Esophagus (tissue), 2 donors: ENCODE data around the gene SCUBE1. TPM values are rescaled to one million over a fixed set of nuclear protein-coding genes. Genes with fewer than 3 reads are reported as not detected.

ENCODE experiments used
- H3K27ac ChIP-seq, 2 donors: one replicate each; pipeline ENCODE4 v1.5.1; 2013; ENCODE audit warnings: low read depth in 2 of 2, mild to moderate bottlenecking in 2 of 2, inconsistent platforms in 1 of 2, low read length in 1 of 2, moderate library complexity in 1 of 2
- H3K27me3 ChIP-seq, 2 donors: one replicate each; pipeline ENCODE4 v1.6.1; 2013; ENCODE audit warnings: low read length in 2 of 2, control low read depth in 1 of 2, mild to moderate bottlenecking in 1 of 2; ENCODE audit not compliant: insufficient read depth in 2 of 2, control insufficient read depth in 1 of 2
- H3K36me3 ChIP-seq, 2 donors: one replicate each; pipeline ENCODE4 v1.6.1; 2013; ENCODE audit warnings: low read length in 1 of 2; ENCODE audit not compliant: control insufficient read depth in 2 of 2, insufficient read depth in 2 of 2
- H3K4me1 ChIP-seq, 2 donors: one replicate each; pipeline ENCODE4 v1.6.1; 2013; ENCODE audit warnings: low read length in 1 of 2; ENCODE audit not compliant: control insufficient read depth in 2 of 2, insufficient read depth in 2 of 2
- H3K4me3 ChIP-seq, 2 donors: one replicate each; pipeline ENCODE4 v1.5.1; 2013; ENCODE audit warnings: low read length in 2 of 2, mild to moderate bottlenecking in 2 of 2, low read depth in 1 of 2, moderate library complexity in 1 of 2
- H3K9me3 ChIP-seq, 2 donors: one replicate each; pipeline ENCODE4 v1.6.1; 2013; ENCODE audit warnings: mild to moderate bottlenecking in 2 of 2, low read depth in 1 of 2, low read length in 1 of 2, moderate library complexity in 1 of 2; ENCODE audit not compliant: control insufficient read depth in 2 of 2, insufficient read depth in 1 of 2
- WGBS, 2 donors: extraction: QIAGEN DNeasy Blood & Tissue Kit; methylation state at CpG; one replicate each; pipeline ENCODE4 v1.1.7; 2013; 5-methylcytosine and 5-hydroxymethylcytosine counted together
- polyA plus RNA-seq, 2 donors: library from polyadenylated mRNA; stranded (reverse); fragments of 200-250 nt; gene quantifications; one replicate each; pipeline ENCODE4 v1.2.3, GENCODE V29; 2013
- donor health status: healthy with polysubstance abuse.
- donor health status: Bipolar disorder and iron deficiency.

The SCUBE1 gene
- polyA plus RNA-seq, 2 donors, result 2.2 to 2.4 TPM

DNA sequence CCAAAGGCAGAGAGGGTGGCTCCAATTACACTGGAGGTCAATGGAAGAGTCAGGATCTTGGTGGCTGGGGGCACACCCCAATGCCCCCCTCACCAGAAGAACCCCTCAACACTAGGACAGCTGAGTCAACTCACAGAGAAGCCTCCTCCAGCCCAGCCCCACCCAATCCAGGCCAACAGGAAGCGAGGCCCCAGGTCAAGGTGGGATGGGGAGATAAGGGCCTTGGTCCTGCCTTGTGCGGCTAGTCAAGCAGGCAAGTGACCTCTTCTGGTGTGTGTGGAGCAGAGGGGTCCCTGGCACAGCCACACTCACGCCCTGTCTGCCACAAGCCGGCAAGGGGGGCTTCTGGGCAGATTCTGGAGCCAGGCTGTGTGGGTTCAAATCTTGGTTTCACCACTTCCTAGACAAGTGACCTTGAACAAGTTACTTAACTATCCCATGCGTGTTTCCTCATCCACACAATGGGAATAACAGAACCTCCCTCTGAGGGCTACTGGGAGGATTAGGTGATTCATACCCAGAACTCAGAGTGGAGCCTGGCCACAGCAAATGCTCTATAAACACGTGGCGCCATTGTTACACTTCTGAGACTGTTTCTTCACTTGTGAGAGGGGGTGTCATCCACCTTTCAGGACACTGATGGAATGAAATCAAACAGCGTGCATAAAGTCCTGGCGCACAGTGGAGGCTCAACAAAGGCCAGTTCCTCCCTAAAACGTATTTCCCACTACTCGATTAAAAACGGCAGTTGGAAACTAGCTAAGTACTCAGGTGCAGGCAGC lies 159.5 kb downstream of the SCUBE1 start:
- Histone ChIP-seq H3K27me3 (no peaks in the 10 kb centered on the region), H3K27ac (peak overlapping the region; percentile 87 to 91), H3K4me3 (no peak overlapping the region), H3K36me3 (peaks cover 15 to 45% of the 10 kb centered on the region in 2 donors), H3K9me3 (no peaks in the 10 kb centered on the region), H3K4me1 (peaks cover 5 to 30% of the 10 kb centered on the region in 2 donors)
- WGBS, 2 donors, result 63 to 71% methylated on average over 12 of the region's 12 CpGs

DNA sequence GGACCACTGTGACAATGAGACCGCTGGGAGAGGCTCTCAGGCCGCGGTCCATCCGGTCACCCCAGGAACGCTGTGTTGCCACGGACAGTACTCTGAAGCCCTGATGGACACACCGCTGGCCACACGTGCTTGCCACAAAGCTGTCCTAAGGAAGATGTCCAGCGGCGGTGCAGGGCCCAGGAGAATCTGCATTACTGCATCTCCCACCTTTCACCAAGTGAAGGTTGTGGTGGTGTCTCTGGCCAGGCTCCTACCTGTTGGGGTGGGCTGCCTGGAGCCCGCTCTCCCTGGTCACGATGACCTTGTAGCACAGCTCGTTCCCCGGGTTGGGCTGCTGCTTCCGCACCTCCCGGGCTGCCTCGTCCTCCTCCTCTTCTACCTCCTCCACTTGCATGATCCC lies 160.4 kb downstream of the SCUBE1 start:
- 95 to 97% methylated on average over 17 of the region's 17 CpGs for WGBS, 2 donors
- H3K9me3 ChIP-seq, result no peaks in the 10 kb centered on the region
- no peaks in the 10 kb centered on the region for H3K27me3 ChIP-seq
- no peak overlapping the region for H3K4me3 ChIP-seq
- H3K4me1 ChIP-seq, result peaks cover 5 to 30% of the 10 kb centered on the region in 2 donors
- peaks cover 16 to 47% of the 10 kb centered on the region in 2 donors for H3K36me3 ChIP-seq
- H3K27ac ChIP-seq, result peak overlapping the region in 1 of 2 donors; percentile 91

DNA sequence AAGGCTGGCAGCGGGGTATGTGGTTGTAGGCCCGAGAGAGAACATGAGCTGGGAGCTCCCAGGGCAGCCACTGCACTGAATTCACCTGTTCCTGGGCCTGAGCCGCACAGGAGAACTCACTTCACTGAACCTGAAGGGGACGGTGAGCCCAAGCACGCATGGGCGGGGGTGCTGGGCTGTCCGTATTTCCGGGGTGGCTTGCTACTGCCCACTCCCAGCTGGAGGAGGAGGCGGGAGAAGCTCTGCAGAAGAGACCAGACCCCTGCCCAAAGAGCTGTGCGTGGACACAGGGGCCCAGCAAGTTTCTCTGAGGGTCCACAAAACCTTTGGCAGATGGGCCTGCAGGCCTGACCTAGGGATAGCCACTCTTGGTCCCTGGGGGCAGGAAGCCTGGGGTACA lies 161.1 kb downstream of the SCUBE1 start:
- H3K9me3 ChIP-seq, result no peaks in the 10 kb centered on the region
- no peaks in the 10 kb centered on the region for H3K27me3 ChIP-seq
- WGBS, 2 donors, result 93 to 94% methylated on average over 10 of the region's 10 CpGs
- H3K4me3 ChIP-seq, result no peak overlapping the region
- peaks cover 5 to 30% of the 10 kb centered on the region in 2 donors for H3K4me1 ChIP-seq
- peaks cover 16 to 52% of the 10 kb centered on the region in 2 donors for H3K36me3 ChIP-seq
- H3K27ac ChIP-seq, result no peak overlapping the region

DNA sequence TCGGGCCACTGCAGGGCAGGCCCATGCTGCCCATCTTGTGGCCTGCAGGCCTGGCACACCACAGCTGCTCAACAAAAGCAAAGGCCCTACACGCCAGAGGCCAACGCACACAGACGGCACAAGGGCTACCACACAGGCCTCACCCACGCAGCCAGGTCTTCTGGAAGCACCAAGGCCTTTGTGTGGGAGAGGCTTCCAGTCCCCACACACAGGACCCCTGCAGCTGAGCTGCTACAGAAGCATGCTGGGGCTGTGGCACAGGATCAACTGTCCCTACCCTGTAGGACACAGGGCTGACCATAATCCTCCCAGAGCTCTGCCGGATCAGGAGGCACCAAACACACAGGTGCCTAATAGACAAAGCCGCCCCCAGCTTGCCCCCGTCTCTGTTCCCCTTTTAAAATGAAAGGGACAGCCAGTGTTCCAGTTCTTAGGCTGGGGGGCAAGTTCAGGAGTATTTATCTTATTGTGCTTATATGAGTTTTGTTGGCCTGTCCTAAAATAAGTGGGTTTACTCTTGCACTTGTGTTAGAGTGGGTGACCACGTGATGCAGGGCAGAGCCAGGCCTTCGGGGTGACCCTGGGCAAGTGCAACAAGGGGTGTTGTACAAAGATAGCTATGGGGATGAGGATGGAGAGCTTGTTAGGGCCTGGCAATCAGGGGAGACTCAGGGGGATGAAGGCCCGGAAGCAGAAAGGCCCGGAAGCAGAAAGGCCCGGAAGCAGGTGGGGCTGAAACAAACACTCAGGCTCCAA lies 161.7 kb downstream of the SCUBE1 start:
- Histone ChIP-seq H3K36me3 (peaks cover 16 to 56% of the 10 kb centered on the region in 2 donors), H3K27me3 (no peaks in the 10 kb centered on the region), H3K9me3 (no peaks in the 10 kb centered on the region), H3K4me3 (no peak overlapping the region), H3K4me1 (peaks cover 5 to 30% of the 10 kb centered on the region in 2 donors), H3K27ac (no peak overlapping the region)
- WGBS, 2 donors, result 90 to 94% methylated on average over 13 of the region's 13 CpGs

DNA sequence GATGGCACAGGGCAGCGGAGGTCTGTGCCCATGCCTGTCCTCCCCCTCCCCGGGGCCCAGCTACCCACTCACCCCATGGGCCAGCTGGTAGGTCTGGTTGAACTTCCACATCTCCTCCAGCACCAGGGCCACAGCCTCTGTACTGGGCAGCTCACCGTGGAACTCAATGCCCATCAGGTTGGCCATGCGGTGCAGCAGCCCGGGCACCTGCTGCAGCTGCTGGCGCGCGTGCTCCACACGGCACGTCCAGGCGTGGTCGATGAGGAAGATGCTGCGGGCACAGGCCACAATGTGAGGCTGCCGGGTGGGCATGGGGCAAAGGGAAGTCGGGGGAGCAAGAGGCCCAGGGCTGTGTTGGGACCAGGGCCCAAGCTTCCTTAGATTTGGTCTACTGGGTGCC lies 162.5 kb downstream of the SCUBE1 start:
- H3K4me1 ChIP-seq, result peaks cover 5 to 32% of the 10 kb centered on the region in 2 donors
- H3K4me3 ChIP-seq, result no peak overlapping the region
- H3K27me3 ChIP-seq, result no peaks in the 10 kb centered on the region
- H3K9me3 ChIP-seq, result no peaks in the 10 kb centered on the region
- WGBS, 2 donors, result 90 to 98% methylated on average over 15 of the region's 15 CpGs
- H3K27ac ChIP-seq, result no peak overlapping the region
- peaks cover 16 to 60% of the 10 kb centered on the region in 2 donors for H3K36me3 ChIP-seq

DNA sequence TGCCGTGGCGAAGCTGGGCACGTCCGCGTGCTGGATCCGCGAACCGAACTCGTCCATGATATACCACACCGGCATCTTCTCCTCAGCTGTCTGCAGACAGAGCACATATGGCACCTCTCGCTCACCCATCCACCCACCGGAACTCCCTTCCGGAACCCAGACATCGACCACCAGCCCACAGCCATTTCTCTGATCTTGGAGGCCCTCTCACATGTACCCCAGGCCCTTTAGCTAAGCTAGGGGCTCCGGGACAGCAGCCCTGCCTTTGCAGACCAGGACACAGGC lies 163.3 kb downstream of the SCUBE1 start:
- Histone ChIP-seq H3K4me3 (no peak overlapping the region), H3K9me3 (no peaks in the 10 kb centered on the region), H3K4me1 (peaks cover 5 to 28% of the 10 kb centered on the region in 2 donors), H3K27ac (no peak overlapping the region), H3K36me3 (peaks cover 16 to 63% of the 10 kb centered on the region in 2 donors), H3K27me3 (no peaks in the 10 kb centered on the region)
- 97 to 98% methylated on average over 15 of the region's 15 CpGs for WGBS, 2 donors

DNA sequence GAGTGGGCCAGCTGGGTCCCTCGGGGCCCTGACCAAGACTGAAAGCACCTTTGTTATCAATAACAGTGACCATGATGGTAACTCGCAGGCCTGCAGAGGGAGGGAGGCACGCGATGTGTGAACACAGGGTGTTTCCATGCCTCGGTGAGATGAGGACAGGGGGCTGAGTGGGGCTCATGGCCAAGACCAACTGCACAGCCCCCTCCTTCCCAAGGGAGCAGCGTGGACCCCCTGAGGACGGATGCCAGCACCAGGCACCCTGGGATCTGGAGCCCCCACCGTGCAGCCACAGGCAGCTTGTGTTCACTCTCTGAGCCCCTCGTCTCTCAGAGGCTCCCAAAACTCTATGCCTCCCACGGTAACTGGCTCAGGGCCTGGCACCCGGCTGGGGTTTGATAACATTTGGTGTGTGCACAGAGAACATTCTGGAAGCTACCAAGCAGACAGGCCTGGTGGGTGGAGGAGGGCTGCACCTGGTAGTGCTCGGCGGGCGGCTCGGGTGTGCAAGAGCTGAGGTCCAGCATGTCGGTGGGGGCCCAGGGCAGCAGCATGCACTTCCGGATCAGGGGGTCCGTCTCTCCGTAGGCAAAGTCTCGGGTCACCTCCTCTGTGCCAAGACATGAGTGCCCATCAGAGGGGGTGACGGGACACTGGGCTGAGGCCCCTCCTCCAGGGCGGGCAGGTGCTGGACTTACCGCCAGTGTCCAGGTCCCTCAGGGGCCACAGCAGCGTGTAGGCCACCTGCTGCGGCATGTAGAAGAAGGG lies 163.8 kb downstream of the SCUBE1 start:
- Histone ChIP-seq H3K27ac (no peak overlapping the region), H3K9me3 (no peaks in the 10 kb centered on the region), H3K36me3 (peaks cover 16 to 66% of the 10 kb centered on the region in 2 donors), H3K4me1 (peaks cover under 1 to 26% of the 10 kb centered on the region in 2 donors), H3K4me3 (no peak overlapping the region), H3K27me3 (no peaks in the 10 kb centered on the region)
- WGBS, 2 donors, result 96% methylated on average over 25 of the region's 25 CpGs

DNA sequence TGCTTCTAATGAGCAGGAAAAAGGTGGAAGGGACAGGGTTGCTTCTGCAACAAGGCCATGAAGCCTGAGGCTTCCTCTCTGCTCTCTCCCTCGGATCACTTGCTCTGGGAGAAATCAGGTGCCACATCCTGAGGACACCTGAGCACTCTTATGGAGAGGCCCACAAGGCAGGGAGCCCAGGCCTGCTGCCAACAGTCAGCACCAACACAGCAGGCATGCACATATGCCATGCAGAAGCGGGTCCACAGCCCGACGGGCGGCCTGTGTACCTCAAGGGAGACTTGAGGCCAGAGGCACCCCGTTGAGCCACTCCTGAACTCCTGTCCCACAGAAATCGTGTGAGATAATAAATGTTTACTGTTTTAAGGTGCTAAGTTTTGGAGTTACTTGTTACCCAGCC lies 165.7 kb downstream of the SCUBE1 start:
- H3K4me1 ChIP-seq, result peaks cover 0 to 21% of the 10 kb centered on the region in 2 donors
- no peak overlapping the region for H3K4me3 ChIP-seq
- WGBS, 2 donors, result 81 to 84% methylated on average over 7 of the region's 7 CpGs
- no peak overlapping the region for H3K27ac ChIP-seq
- H3K36me3 ChIP-seq, result peaks cover 16 to 69% of the 10 kb centered on the region in 2 donors
- no peaks in the 10 kb centered on the region for H3K9me3 ChIP-seq
- H3K27me3 ChIP-seq, result no peaks in the 10 kb centered on the region

DNA sequence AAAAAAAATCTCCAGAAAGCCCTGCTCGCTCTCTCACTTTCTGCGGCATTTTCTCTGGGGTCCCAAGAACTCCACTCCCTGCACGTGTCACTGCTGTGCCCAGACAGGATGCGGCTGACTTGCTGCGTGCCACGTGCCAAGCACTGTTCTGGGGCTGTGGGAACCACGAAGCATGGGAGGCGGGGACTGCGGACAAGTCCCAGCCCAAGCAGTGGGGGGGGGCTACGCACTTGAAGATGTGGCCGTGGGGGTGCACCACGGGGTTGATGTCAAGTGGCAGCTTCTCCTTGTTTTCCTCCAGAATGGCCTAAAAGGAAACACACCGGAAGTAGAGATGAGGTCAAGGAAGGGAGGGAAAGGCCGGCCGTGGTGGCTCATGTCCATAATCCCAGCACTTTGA lies 167.1 kb downstream of the SCUBE1 start:
- peak overlapping the region; percentile 22 to 91 for H3K27ac ChIP-seq
- peaks cover 18 to 71% of the 10 kb centered on the region in 2 donors for H3K36me3 ChIP-seq
- peaks cover 0 to 29% of the 10 kb centered on the region in 2 donors for H3K4me1 ChIP-seq
- no peak overlapping the region for H3K4me3 ChIP-seq
- H3K9me3 ChIP-seq, result no peaks in the 10 kb centered on the region
- no peaks in the 10 kb centered on the region for H3K27me3 ChIP-seq
- WGBS, 2 donors, result 68 to 79% methylated on average over 15 of the region's 15 CpGs
